K562 (cell line): ENCODE measurements around the gene TMEM260.

Experiments
- BHLHE40 ChIP-seq: IDR thresholded peaks from 2 replicates; pipeline ENCODE4 v1.6.1; 2011; ENCODE audit warnings: low read length, improper control_type of control experiment
- PHF8 ChIP-seq: fragments of 200-600 bp; sonication (generic); IDR thresholded peaks from 2 replicates; pipeline ENCODE4 v1.6.1; 2012; ENCODE audit warnings: mixed run types, mild to moderate bottlenecking, inconsistent platforms, low read length, moderate library complexity, borderline replicate concordance
- RBM39 ChIP-seq: fragments of 200-400 bp; formaldehyde crosslinking; optimal IDR thresholded peaks from 2 replicates; pipeline ENCODE3; 2018; ENCODE audit warnings: low read depth, low read length
- SMARCC2 ChIP-seq: fragments of 450-650 bp; IDR thresholded peaks from 2 replicates; pipeline ENCODE4 v1.6.1; 2017; ENCODE audit warnings: antibody characterized with exemption, moderate library complexity, mild to moderate bottlenecking, low read depth
- SMARCE1 ChIP-seq: fragments of 450-650 bp; IDR thresholded peaks from 2 replicates; pipeline ENCODE4 v1.7.1; 2016; ENCODE audit warnings: mild to moderate bottlenecking
- YY1 ChIP-seq, 3 experiments: IDR thresholded peaks; 2 replicates each; pipeline ENCODE4 v1.6.1; 2011; ENCODE audit warnings: low read length in 2 of 3, mild to moderate bottlenecking in 2 of 3, moderate library complexity in 2 of 3, borderline replicate concordance in 1 of 3, control low read depth in 1 of 3, low read depth in 1 of 3; ENCODE audit not compliant: insufficient read depth in 3 of 3, insufficient replicate concordance in 2 of 3, control insufficient read depth in 1 of 3, insufficient read length in 1 of 3; ENCODE audit errors: extremely low read depth in 1 of 3
- ZNF165 ChIP-seq: fragments of 250-450 bp; sonication (Bioruptor Pico); IDR thresholded peaks from 2 replicates; pipeline ENCODE4 v1.4.0; 2020; ENCODE audit warnings: borderline replicate concordance
- TF ChIP-seq, protein P1 (sequence below): sonication (generic); formaldehyde crosslinking; IDR thresholded peaks from 2 replicates; pipeline ENCODE4 v1.8.1; 2022; ENCODE audit warnings: missing genetic modification reagents
- TF ChIP-seq, protein P2 (sequence below), 3 experiments: IDR thresholded peaks in 2 of 3; conservative IDR thresholded peaks in 1 of 3; 2 replicates each; pipeline ENCODE4 v1.5.1; 2011 to 2012; ENCODE audit warnings: low read length in 3 of 3, mild to moderate bottlenecking in 3 of 3, control low read depth in 2 of 3, improper control_type of control experiment in 1 of 3, inconsistent platforms in 1 of 3, low read depth in 1 of 3, mixed read lengths in 1 of 3, moderate library complexity in 1 of 3; ENCODE audit not compliant: insufficient read depth in 2 of 3

GRCh38 chr14:56650979-56651378, 71.4 kb downstream of the TMEM260 start:
- TF ChIP-seq YY1 (IDR thresholded peaks at IDR 0.05; ENCODE audit: borderline replicate concordance in 1 of 3, control insufficient read depth in 1 of 3, extremely low read depth in 1 of 3, insufficient read depth in 3 of 3, insufficient read length in 1 of 3, insufficient replicate concordance in 2 of 3, low read depth in 1 of 3, low read length in 2 of 3) (no peak), SMARCE1 (no peak), SMARCC2 (no peak), ZNF165 (CRISPR knock-in tag) (no peak), RBM39 (no peak), PHF8 (no peak), BHLHE40 (no peak)
- TF ChIP-seq, protein P1, sequence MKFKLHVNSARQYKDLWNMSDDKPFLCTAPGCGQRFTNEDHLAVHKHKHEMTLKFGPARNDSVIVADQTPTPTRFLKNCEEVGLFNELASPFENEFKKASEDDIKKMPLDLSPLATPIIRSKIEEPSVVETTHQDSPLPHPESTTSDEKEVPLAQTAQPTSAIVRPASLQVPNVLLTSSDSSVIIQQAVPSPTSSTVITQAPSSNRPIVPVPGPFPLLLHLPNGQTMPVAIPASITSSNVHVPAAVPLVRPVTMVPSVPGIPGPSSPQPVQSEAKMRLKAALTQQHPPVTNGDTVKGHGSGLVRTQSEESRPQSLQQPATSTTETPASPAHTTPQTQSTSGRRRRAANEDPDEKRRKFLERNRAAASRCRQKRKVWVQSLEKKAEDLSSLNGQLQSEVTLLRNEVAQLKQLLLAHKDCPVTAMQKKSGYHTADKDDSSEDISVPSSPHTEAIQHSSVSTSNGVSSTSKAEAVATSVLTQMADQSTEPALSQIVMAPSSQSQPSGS (CRISPR knock-in tag): no peak
- TF ChIP-seq, protein P2, sequence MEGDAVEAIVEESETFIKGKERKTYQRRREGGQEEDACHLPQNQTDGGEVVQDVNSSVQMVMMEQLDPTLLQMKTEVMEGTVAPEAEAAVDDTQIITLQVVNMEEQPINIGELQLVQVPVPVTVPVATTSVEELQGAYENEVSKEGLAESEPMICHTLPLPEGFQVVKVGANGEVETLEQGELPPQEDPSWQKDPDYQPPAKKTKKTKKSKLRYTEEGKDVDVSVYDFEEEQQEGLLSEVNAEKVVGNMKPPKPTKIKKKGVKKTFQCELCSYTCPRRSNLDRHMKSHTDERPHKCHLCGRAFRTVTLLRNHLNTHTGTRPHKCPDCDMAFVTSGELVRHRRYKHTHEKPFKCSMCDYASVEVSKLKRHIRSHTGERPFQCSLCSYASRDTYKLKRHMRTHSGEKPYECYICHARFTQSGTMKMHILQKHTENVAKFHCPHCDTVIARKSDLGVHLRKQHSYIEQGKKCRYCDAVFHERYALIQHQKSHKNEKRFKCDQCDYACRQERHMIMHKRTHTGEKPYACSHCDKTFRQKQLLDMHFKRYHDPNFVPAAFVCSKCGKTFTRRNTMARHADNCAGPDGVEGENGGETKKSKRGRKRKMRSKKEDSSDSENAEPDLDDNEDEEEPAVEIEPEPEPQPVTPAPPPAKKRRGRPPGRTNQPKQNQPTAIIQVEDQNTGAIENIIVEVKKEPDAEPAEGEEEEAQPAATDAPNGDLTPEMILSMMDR (IDR thresholded peaks at IDR 0.05 in 2 of 3, conservative IDR thresholded peaks at IDR 0.05 in 1 of 3; ENCODE audit: insufficient read depth in 2 of 3, low read depth in 1 of 3, low read length in 3 of 3): no peak
